ENCODE measurements around the gene IQCH.
"Not testable (repeated sequence)": the region's sequence is repeated elsewhere in the genome, so short reads cannot be mapped to it uniquely, and the experiment has no call there.

Gene IQCH

GRCh38 chr15:67399925-67400324 lies 145.3 kb downstream of the IQCH start:
- no peak for ATAC-seq

DNA sequence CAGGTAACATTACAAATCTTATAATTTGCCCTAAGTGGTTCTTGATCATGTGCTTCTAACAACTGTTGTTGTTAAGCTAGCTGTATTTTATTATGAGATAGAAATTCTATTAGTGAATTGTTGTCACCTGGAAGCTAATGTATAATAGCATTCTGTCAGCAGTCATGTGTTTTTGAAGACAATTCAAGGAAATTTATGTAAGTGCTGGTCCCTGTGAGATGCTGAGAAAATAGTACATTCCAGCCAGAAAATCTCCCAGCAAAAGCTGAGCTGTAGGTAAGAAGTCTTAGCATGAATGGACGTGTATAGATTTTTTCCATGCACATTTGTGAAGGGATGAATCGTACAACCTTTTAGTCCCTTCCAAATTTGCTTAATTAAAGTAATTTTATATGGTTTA lies 146.3 kb downstream of the IQCH start:
- no peak for ATAC-seq

- ATAC-seq: no peak
Observed at GRCh38 chr15:67401336-67401735, 146.8 kb downstream of the IQCH start.

- no peak for ATAC-seq
Observed at GRCh38 chr15:67403428-67404154, 149.0 kb downstream of the IQCH start.

- no peak for ATAC-seq
Observed at GRCh38 chr15:67405208-67406191, 150.9 kb downstream of the IQCH start.

DNA sequence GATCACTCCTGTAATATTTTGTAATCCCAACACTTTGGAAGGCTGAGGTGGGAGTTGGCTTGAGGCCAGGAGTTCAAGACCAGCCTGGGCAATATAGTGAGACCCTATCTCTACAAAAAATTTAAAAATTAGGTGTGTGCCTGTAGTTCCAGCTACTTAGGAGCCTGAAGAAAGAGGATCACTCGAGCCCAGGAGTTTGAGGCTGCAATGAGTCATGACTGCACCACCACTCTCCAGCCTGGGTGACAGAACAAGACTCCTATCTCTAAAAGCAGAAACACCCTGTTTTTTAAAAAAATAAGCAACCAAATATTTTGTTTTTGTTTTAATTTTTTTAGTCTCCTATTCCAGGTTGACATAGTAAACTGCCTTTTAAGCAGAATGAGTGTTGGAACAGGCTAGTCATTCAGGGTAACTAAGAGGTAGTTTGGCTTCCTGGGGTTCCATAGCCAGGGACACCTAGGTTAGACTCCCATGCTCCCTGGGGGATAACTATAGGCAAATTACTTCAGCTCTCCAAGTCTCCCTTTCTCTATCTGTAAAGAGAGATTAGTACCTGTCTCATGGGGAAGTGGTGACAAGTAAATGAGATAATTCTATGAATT lies 151.8 kb downstream of the IQCH start:
- ATAC-seq: no peak

GRCh38 chr15:67407786-67408185 lies 153.2 kb downstream of the IQCH start:
- ATAC-seq: no peak

DNA sequence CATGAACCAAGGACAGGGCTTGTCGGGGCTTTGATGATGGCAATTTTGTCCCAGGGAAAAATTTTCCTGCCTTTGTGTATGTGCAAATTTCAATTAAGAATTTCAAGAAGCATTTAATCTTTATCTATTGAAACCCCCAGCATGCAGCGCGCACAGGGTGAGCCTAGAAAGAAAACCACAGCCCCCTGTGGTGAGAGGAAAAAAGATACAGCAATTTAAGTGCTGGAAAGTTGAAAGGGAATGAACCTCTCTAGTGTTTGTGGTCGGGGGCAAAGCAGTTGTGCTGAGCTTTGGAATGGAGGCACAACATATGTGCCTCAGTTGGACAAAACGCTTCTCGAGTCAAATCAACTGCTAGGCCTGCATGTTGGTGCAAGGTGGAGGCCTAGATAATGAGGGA lies 154.6 kb downstream of the IQCH start:
- no peak for ATAC-seq

- no peak for ATAC-seq
Observed at GRCh38 chr15:67411486-67411885, 156.9 kb downstream of the IQCH start.

DNA sequence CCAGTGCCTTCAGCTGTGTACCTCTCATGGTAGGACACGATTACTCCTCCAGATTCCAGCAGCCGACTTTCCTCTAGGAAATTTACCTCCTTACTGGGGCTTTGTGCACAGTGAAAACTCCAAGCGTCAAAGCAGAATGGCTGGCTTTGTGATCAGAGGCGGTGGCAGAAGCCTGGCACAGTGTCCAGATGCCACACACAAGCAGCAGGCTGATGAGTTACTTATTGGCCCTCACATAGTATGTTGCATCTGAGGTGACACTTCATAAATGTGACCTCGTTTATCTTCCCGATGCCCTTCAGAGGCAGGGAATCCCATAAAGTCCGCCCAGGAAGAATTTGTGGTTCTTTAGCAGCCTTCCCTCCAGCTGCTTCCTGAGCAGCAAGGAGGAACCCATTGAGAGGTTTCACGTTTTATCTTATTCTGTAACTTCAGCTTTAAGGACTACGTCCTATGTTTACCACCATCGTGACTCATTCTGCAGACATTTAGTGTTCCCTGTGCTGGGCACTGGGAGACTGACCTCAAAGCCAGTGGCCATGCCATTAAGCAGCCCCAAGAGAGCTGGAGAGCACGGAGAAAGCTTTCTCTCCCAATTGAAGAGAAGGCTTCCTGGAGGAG lies 159.3 kb downstream of the IQCH start:
- ATAC-seq: no peak

GRCh38 chr15:67415181-67415580 lies 160.6 kb downstream of the IQCH start:
- no peak for ATAC-seq

- ATAC-seq: no peak
Observed at GRCh38 chr15:67416891-67417290, 162.3 kb downstream of the IQCH start.

DNA sequence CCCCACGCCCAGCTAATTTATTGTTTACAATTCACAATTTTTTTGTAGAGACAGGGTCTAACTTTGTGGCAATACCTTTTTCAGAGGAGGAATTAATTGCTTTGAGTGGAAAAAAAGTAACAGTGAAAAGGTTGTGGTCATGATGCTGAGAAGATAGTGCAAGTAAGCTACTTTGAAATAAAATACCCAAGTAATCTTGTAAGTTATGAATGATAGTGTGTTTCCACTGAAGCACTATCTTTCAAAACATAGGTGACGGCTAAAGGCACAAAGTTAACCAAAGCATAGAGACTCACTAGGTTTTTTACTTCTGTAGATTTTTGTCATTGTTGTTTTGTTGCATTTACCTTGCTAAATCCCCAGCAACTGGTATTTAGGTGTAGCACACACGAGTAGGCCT lies 165.1 kb downstream of the IQCH start:
- ATAC-seq: no peak

- no peak for ATAC-seq
Observed at GRCh38 chr15:67420137-67420536, 165.6 kb downstream of the IQCH start.

GRCh38 chr15:67421105-67421504 lies 166.5 kb downstream of the IQCH start:
- ATAC-seq: no peak

DNA sequence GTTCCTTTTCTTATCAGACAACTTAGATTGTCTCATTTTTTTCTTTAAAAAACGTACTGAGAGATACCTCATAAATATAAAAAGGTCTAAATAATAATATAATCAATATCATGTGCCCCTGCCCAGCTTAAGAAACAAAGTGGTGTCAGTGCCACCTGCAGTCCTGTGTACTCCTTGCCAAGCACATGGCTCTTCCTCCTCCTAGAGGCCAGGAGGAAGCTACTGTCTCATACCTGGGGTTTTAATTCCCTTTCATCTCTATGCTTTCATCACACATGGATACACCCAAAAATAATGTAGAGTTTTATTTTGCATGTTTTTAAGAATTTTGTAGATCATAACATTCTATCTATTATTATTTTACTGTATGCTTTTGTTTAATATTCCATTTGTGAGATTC lies 167.7 kb downstream of the IQCH start:
- no peak for ATAC-seq

GRCh38 chr15:67433495-67434099 lies 179.0 kb downstream of the IQCH start:
- ATAC-seq: no peak

GRCh38 chr15:67436351-67437250 lies 182.0 kb downstream of the IQCH start:
- not testable (repeated sequence) for ATAC-seq

DNA sequence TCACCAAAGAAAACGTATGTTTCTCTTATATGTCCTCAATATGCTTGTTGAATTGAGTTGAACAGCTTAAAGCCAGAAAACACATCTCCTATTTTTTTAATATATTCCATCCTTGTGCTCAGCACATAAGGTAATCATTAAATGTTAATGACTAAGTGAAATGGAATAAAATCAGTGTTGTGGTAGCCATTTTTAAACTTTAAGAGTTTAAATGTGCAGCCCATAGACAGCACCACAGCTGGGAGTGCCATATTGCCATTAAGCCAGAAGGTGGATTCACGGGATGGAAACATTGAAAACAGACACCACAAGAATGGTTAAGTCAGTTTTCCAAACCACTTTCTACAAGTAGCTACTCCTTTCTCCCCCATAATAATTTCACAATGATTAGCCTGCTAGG lies 189.5 kb downstream of the IQCH start:
- ATAC-seq: no peak

- no peak for ATAC-seq
Observed at GRCh38 chr15:67446449-67446848, 191.9 kb downstream of the IQCH start.

DNA sequence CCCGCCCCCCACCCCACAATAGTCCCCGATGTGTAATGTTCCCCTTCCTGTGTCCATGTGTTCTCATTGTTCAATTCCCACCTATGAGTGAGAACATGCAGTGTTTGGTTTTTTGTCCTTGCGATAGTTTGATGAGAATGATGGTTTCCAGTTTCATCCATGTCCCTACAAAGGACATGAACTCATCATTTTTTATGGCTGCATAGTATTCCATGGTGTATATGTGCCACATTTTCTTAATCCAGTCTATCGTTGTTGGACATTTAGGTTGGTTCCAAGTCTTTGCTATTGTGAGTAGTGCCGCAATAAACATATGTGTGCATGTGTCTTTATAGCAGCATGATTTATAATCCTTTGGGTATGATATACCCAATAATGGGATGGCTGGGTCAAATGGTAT lies 193.8 kb downstream of the IQCH start:
- not testable (repeated sequence) for ATAC-seq
